D341Med (cell line): ENCODE measurements around the gene ROPN1B.

Experiments
- DNase-seq: peaks from one replicate; pipeline ENCODE4 v3.0.0; 2012; ENCODE audit warnings: low spot score

The ROPN1B gene

DNA sequence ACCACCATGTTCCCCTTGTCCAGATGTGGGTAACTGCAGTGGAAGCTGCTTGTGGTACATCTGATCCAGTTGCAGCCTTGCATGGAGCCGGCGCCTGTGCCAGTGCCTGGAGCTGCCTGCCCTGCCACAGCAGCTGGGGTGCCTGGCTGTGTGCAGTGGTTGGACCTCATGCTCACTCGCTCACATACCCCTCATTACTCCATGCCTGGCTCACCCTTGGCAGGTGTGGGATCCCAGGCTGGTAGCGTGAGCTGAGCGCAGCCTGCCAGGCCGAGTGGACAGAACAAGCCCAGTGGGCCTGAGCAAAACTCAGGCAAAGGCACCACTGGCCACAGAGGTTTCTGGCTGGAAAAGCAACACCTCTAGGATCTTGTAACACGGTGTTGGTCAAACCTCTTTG, 35.7 kb downstream of the ROPN1B start:
- DNase-seq: no peak

DNA sequence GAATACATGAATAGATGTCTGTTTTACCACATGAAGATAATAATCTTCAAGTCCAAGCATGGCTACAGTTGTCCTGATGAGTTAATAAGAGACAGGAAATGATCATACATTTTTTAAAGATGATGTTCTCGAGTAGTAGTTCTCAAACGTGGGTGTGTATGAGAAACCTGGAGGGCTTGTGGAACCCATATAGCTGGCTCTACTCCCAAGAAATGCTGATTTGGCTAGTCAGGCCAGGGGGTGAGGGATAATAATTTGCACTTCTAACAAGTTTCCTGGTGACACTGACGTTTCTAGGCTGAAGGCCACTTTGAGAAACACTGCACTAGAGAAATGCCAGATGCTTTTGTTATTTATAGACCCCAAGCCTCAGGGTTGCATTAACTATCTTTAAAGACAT, 37.0 kb downstream of the ROPN1B start:
- DNase-seq: no peak

DNA sequence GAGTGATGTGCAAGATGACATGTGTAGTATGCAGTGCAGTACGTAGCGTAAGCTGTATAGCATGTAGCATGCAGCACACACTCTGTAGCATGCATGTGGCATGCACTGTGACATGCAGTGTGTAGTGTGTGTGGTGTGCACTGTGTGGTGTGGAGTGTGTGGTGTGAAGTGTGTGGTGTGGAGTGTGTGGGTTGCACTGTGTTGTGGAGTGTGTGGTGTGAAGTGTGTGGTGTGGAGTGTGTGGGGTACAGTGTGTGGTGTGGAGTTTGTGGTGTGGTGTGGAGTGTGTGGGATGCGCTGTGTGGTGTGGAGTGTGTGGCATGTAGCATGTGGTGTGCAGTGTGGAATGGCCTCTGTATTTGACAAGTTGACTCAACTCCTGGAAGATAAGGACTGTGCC, 39.2 kb downstream of the ROPN1B start:
- DNase-seq: no peak

DNA sequence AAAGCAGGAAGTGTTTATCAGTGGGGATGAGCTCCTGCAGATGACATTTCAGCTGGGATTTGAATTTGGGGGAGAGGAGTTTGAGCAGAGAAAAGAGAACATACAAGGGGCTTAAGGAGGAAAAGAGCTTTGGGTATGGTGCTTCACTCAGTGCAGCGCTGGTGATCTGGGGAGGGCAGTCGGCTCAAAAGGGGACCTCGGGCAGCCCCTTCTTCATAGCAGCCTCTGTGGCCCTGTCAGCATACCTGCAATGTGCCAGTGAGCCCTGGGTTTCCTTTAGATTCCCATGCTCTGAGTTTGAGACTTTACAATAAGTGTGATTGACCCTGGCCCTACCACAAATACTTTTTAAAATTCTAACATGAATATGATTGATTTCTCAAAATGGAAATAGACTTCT, 40.2 kb downstream of the ROPN1B start:
- no peak for DNase-seq

DNA sequence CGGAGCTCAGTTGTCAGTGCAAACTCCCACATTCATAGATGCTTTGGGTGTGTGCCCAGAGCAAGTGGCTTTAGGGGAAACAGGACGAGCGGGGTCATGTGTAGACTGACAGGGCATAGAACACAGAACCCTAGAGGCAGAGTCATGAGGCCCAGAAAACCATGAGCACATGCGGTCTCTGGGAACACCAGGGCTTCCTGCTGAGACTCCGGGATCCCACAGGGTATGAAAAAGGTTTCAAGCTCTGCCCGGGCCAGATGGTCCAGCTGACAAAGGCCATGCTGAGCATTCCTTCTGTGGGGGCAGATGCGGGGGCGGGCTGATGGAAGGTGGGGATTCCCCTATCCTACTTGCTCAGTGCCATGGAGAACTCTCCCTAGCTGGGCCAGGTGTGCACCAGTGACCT, 44.8 kb downstream of the ROPN1B start:
- no peak for DNase-seq

DNA sequence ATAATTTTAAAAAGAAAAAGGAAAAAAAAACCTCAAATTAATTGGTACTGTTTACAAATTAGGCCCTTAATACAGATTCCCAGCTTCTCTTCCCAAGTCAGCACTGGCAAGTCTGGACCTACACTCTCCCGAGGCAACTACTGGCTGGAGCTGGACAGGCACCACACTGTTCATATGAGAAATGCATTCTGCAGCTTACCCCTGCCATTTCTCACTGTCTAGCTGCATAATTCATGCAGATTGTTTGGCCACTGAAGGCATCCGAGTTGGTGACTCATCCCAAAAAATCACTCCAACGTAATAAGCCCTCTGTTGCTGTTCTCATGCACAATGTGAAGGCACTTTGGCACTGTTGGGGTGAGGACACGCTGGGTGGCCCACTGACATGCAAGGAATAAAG, 45.3 kb downstream of the ROPN1B start:
- DNase-seq: no peak

DNA sequence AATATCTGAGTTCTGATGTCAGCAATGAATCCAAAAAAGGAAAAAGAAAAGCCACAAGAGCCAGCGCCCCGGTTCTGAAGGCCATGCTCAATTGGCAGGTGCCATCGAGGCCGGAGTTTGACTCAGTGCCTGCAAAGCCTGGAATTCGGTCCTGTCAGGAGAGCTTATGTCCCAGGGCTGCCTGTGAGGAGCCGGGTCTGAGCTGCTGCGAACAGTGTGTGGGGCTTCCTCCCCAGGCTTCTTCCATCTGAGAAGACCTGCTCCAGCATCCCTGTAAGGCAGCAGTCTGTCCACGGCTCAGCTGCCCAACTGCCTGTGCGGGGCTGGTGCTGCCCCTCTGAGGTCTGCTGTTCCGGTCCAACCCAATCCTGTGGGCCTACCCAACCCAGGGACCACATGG, 46.1 kb downstream of the ROPN1B start:
- DNase-seq: peak; percentile 9

DNA sequence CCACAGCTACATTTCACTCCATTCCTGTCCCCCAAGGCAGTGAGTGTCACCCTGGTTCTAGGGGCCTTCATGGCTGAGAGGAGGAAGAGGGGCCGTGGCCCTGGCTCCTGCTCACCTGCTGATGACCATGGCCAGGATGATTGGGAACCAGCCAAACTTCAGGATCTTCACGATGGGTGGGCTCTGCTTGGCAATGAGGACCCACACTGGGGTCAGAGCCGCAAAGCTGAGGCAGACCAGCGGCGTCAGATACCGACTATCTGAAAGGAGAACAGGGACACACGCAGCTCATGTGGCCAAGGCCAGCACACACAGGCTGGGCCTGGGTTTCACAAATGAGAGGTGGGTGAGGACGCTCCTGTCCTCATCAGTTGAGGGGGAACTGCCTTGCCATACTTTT, 47.6 kb downstream of the ROPN1B start:
- no peak for DNase-seq

DNA sequence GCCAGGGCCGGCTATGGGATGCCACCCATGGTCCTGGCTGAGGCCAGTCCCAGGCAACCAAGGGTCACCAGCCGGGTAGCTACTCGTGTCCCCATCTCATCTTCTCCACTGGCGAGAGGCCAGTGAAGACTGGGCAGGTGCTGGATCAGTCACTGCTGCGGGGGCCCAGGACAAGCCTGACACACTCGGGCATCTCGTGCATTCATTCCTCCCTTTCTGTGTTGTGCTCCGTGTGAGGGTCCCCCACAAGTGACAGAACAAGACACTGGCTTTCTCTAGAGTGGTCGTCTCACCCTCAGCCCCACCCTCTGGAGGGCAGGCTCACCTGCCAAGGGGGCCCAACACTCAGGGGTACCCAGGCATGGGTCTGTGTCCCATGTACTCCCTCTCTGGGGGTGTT, 48.4 kb downstream of the ROPN1B start:
- no peak for DNase-seq

DNA sequence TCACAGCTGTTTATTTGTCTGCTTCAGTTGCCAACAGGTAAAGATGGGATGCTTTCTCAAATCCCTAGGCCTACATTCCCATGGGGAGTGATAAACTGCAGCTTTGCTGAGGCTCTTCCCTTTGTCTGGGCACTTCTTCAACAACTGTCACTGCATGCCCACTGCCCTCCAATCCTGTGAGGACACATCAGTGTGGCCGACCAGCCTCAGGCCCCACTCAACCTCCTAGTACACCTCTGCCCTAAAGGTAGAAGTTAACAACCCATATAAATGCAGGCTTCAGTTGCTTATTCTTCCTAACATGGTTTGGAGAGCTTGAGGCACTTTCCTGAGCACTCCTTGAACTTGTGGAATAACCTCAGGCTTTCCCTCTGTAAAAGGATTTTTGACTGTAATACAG, 49.6 kb downstream of the ROPN1B start:
- DNase-seq: no peak

DNA sequence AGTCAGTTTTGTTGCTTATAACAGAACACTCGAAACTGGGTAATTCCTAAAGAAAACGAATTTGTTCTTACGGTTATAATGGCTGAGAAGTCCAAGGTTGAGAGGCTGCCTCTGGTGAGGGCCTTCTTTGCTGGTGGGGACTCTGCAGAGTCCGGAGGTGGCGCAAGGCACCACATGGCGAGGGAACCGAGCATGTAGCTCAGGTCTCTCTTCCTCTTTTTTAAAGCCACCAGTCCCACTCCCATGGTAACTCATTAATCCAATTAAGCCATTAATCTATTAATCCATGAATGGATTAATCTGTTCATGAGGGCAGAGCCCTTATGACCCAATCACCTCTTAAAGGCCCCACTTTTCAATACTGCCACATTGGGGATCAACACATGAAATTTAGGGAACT, 50.0 kb downstream of the ROPN1B start:
- no peak for DNase-seq

DNA sequence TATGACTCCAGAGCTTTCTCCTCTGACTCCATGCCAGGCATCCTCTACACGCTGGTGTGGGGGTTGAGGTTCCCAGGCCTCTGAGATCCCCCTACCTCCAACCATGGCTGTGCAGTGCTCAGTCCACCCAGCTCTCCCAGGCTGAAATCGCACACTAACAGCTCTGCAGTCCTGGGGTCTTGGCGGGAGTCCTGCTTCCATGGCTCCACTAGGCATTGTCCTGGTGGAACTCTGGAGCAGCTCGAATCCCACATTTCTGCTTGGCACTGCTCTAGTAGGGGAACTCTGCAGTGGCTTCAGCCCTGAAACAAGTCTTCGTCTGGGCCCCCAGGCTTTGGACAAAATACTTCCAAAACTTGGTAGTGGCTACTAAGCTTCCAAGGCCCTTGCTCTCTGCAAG, 50.7 kb downstream of the ROPN1B start:
- DNase-seq: no peak

DNA sequence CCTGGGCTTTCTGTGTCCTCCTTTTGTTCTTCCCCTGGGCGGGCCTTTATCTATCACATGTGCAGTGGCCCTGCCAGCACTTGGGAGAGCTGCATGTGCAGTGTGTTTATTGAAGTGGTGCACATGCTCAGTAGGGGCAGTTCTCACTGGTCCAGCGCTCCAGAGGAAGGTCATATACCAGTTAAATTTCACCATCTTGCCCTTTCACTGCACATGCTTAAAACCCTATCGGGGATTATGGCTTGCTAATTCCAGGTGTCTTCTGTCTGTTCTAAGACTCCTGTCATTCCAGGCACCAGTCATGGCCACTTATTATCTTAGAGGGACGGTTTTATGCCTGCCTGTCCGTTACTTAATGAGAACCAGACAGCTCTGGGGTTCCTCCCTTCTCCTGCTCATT, 52.2 kb downstream of the ROPN1B start:
- no peak for DNase-seq

DNA sequence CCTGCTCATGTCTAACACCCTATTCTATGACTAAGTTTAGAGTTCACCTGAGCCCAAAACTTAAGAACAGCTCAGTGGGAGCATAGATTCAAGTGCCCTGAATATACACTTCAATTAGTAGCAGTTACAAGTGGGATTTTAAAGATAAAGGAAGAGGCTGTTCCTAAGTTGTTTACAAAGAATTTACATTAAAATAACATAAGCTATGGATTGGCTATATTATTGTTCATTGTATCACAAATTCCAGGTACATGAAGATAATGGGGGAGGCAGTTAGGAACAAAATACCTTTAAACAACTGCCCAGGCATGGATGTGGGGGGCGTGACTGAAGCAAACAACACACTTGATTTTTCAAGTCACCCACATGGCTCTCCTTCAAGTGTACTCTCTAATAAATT, 52.7 kb downstream of the ROPN1B start:
- DNase-seq: no peak

DNA sequence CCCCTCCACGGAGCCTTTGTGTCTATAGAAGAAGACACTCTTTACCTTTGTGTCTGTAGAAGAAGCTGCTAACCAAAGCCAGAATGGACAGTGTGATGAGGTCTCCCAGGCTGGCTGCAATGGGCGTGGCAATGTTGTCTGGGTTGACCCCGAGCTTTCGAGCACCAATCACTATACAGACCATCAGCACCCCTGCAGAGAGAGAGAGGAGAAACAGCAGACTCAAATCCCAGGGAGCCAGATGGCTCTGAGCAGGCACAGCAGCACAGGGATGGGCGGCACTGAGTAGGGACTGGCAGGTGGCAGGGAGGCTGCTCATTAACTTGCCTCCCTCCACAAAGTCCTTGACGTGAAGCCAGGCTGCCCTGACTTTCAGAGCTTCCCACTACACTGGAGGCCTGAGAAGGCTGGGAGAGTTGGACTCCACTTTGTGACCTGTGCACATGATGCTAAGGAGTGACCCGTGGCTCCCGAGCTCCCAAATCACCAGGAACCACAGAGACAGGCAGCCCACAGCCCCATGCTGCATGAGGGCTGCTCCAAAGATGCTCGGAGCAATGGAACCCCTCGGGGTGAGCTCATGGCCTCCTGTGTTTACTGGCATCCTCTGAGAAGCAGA, 53.9 kb downstream of the ROPN1B start:
- DNase-seq: no peak

DNA sequence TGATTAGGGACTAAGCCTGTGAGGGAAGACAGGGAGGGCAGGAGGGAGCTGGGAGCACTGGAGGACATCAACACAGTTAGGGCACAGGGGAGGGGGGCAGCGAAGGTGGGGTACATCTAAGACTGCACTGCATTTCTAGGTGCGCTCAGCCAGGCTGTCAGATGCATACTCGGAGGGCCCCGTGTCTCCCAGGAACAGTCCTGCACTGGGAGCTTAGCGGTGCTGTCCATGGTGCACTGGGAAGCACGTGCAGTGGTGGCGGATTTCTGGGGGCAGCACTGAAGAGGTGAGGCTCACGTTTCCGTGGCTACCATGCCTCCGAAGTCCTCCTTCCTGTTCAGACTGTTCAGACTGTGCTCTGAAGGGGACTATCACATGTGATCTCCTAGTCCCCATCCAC, 54.4 kb downstream of the ROPN1B start:
- no peak for DNase-seq

DNA sequence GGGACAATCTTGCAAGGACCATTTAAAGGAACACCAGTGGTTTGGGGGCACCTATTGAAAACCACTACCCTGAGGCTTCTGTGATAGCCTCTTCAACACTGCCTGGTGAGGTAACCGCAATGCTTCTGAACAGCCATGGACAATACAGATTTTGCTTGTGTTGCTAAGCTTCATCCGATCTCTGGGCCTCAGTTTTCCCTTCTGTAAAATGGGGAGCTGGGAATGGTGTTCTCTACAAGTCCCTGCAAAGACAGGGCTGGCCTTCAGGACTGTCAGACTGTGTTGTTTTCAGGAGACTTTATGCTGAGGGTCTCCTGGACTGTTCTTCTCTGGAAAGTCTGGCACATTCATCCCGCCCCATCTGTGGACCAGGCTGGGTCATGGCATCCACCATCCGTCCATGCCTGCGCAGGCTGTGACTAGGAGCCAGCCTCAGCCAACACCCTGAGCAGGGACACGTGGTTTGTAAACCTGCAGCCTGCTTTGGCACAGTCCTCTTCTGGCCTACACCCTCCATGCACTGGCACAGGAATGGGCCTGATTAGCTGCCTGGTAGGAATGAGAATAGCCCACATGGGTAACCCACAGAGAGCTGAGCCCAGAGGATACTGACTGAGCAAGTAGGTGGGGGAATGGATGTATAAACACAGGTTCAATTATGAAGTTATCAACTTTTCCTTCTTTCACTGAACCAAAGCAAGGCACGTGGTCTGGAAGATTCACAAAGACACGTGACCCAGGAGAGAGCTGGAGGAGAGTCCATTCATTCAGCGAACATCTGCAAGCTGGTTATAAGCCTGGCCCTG, 55.3 kb downstream of the ROPN1B start:
- DNase-seq: no peak

DNA sequence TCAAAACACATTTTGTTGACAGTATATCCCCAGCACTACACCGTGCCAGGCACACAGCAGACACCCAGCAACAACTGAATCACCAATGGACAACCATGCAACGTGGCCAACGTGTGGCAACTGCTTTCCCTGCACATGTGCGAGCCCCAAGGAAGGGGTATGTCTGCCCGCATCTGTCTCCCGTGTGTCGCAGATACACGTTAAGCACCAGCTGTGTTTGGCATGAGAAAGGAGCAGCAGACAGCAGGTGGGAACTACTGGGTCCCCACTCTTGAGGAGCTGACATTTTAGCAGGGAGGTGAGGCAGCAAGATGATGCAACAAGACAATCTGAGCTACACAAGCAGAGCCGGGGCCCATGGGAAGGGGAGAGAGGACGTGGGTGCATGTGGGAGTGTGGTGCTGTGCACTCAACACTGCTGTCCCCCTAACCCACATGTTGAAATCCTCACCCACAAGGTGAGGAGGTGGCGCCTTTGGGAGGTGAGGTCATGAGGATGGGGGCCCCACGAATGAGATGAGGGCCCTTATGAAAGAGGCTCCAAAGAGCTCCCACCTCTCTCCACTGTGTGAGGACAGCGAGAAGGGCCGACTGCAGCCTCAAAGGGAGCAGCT, 56.2 kb downstream of the ROPN1B start:
- no peak for DNase-seq

DNA sequence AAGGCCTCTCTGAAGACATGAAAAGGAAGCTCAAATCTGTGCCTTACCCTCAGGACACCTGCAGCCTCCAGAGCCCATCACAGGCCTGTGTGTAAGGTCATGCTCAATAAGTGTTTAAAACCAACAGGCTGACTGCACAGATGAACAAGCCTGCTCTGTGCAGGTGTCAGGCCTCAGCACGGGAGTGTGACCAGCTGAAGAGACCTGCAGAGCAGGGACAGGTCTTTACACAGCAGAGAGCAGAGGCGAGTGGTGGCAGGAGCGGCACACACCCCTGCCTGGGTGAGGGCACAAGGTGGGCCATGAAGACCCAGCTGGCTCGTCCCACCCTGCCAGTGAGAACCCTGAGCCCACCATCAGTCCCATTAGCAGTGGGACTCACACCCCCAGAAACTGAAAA, 56.9 kb downstream of the ROPN1B start:
- DNase-seq: no peak

DNA sequence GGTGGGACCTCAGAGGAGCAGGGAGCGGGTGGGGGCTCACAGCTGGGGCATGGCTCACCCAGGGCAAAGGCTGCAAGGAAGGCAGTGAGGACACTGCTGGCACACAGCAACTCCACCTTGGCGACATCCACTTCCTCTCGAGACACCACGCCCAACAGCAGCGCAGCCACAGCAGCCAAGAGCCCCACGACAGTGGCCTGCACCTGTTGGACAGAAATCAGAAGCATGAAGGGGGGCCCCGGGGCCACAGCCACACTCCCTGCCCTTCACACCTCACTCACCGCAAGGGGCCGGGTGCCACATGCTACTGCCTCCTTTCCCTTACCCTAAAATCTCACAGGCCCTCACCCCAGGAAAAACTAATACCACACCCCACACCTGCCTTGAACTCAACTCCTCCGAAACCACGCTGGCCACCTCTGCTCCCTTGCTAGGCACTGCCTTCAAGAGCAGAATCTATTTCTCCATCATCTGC, 57.3 kb downstream of the ROPN1B start:
- no peak for DNase-seq

DNA sequence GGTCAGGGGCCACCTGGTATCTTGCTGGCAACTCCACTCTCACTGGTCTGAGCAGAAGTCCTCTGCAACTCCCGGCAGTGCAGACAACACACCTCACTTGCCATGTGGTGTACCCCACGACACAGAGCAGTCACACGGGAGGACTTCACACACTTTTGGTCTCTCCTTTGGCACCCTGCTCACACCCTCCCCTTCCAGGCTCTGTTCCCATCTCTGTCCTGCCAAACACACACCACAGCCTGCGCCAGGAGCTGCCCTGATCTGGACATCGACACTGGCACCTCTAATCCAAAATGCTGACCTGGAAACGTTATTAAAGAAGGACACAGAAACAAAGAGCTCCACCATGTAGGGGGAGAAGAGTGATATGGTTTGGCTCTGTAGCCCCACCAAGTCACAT, 57.8 kb downstream of the ROPN1B start:
- DNase-seq: no peak

DNA sequence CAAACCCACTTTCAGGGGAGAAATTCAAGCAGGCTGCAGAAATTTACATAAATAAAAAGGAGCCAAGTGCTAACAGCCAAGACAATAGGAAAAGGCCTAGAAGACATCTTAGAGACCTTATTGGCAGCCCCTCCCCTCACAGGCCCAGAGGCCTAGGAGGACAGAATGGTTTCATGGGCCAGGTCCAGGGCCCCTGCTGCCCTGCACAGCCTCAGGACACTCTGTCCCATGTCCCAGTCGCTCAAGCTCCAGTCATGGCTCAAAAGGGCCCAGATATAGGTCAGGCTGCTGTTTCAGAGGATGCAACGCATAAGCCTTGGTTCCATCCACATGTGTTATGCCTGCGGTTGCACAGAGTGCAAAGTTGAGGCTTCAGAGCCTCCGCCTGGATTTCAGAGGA, 59.1 kb downstream of the ROPN1B start:
- no peak for DNase-seq

DNA sequence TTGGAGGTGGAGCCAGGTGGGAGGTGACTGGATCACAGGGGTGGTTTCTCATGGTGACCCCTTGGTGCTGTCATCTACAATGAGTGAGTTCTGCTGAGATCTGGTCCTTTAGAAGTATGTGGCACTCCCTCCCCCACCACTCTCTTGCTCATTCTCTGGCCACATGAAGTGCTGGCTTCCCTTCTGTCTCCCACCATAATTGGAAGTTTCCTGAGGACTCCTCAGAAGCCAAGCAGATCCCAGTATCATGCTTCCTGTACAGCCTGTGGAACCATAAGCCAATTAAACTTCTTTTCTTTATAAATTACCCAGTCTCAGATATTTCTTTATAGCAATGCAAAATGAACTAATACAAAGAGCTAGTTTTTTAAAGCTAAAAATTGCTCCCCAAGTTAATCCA, 60.3 kb downstream of the ROPN1B start:
- DNase-seq: no peak

DNA sequence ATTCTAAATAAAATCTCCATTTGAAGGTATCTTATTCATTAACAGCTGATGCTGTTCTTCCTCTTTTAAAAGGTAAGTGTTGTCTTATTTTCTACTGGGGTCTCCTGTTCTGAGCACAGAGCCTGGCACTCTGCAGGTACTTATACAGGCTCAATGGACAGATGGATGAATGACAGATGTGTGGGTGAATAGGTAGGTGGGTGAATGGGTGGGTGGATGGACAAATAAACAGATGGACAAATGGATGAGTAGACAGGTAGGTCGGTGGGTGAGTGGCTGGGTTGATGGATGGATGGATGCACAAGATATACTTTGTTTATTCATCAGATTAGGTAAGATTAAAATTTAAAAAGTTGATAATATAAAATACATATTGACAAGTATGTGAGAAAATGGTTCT, 61.5 kb downstream of the ROPN1B start:
- DNase-seq: no peak
